NB4 (cell line): ENCODE results near the gene CNPY2.
A peak's percentile ranks its signal among the peaks of the same experiment; 100 is the strongest.

Experiments
- DNase-seq: peaks from one replicate; pipeline ENCODE4 v3.0.0; 2010; ENCODE audit warnings: low read depth
- H3K4me3 ChIP-seq: one replicate; pipeline ENCODE4 v1.5.1; 2011; ENCODE audit warnings: mild to moderate bottlenecking, low read depth, low read length, moderate library complexity
- CTCF ChIP-seq: IDR thresholded peaks from one replicate; pipeline ENCODE4 v1.5.1; 2012; ENCODE audit warnings: low read depth, low read length
- MAX ChIP-seq: IDR thresholded peaks from 2 replicates; pipeline ENCODE4 v1.6.1; 2011; ENCODE audit warnings: low read depth, low read length
- MYC ChIP-seq: IDR thresholded peaks from 2 replicates; pipeline ENCODE4 v1.6.1; 2011; ENCODE audit warnings: low read depth, low read length
- POLR2A ChIP-seq: IDR thresholded peaks from 2 replicates; pipeline ENCODE4 v1.6.1; 2011; ENCODE audit warnings: mild to moderate bottlenecking; ENCODE audit not compliant: insufficient read length; ENCODE audit errors: extremely low read depth

Gene CNPY2

DNA sequence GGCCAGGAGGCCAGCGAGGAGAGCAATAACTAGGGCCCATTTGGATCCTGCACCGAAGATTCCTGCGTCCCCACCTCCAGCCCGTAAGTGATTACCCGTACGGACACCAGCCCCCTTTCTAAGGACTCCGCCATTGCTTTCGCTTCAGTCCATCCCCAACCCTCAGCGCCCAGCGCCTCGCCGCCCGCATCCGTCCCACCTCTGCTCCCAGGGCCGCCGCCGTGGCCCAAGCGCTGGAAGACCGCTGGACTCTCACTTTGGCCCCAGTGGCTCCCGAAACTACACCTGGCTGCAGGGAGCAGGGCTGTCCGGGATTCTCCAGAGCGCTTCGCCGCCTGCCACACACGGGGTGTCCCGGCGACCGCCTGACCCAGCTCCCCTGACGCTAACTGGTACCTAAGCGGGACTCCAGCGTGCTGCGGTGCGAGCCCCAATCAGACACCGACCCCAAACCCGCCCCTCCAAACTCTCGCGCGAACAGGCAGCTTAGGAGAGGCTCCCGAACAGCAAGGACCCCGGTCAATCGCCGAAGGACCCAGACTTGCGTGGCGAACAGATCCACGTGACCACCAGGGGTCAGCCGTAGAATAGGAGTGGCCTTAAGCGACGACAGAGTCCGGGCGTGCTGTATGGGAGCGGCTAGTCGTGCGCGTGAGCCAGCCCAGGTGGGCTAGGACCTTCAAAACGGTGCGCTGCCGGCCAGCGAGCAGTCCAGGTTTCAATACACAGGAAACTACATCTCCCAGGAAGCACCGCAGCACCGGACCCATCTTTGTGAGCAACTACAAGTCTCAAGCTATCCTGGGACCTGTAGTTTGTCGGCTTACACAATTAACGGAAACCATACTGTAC, at the start of gene CNPY2:
Gene CNPY2, minus strand, starts transcription at position 367 of the 852 bp plus-strand sequence. CDS start 771 bp downstream, outside the sequence.
- TF ChIP-seq MYC = no peak
- TF ChIP-seq POLR2A = peak; percentile 80
- TF ChIP-seq CTCF = no peak
- TF ChIP-seq MAX = peak; percentile 92
- H3K4me3 ChIP-seq = peak within 1 kb of the TSS; percentile 94
- DNase-seq = peak; percentile 99

- no peak within 1 kb of the TSS for H3K4me3 ChIP-seq
- TF ChIP-seq CTCF (no peak), POLR2A (no peak), MYC (no peak), MAX (no peak)
- DNase-seq = no peak
Observed at GRCh38 chr12:56362130-56363059, 46.6 kb upstream of the CNPY2 start, which contains the start of gene APOF. TSS of gene APOF (minus strand) at chr12:56362857. CDS start at chr12:56362745, 112 bp downstream.

DNA sequence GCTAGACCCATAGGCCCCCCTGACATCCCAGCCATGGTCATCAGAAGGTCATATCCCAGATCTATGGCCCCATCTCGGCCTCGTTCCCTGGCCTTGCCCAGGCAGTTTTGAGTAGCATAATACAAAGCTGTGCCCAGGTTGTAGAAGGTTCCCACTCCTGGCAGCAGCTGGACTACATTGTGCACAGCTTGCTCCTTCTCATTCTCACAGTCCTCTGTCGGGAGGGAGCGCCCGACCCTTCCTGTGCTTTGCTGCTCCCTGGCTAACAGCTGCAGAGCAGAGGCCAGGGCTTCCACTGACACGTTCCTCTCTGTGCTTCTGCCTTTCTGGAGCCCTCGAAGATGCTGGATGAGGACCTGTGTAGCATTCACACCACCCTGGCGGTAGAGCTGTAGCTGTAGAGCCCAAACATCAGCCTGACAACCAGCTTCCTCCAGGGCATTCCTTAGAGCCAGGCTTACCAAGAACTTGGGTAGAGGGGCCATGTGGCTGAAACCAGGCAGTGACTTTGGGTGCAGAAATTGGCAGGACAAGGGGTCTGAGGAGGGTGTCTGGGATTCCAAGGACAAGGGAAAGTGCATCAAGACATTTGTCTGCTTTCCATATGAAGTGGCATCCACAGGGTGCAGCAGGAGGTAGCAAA, 45.8 kb upstream of the CNPY2 start:
- no peak overlapping the region for H3K4me3 ChIP-seq
- TF ChIP-seq MAX (no peak), POLR2A (no peak), MYC (no peak)
- DNase-seq = no peak

- peak; percentile 100 for DNase-seq
- TF ChIP-seq MYC = no peak
- no peak; the same call in 1 of the 2 replicates for TF ChIP-seq MAX
- TF ChIP-seq CTCF = no peak
- TF ChIP-seq POLR2A = peak; percentile 84
- peak within 1 kb of the TSS; percentile 76 for H3K4me3 ChIP-seq
Observed at GRCh38 chr12:56359851-56360767, 44.3 kb upstream of the CNPY2 start, which contains the start of gene STAT2. TSS of gene STAT2 (minus strand) at chr12:56360107. CDS start at chr12:56356571, 3,536 bp downstream.

GRCh38 chr12:56358836-56359532, 43.2 kb upstream of the CNPY2 start:
- no peak for TF ChIP-seq POLR2A
- TF ChIP-seq MAX = no peak
- TF ChIP-seq CTCF = no peak
- peak; percentile 58 for DNase-seq
- peak overlapping the region; percentile 76 for H3K4me3 ChIP-seq
